Measurements from ENCODE around the gene DDX47. TPM values are rescaled to one million over a fixed set of nuclear protein-coding genes. Genes with fewer than 3 reads are reported as not detected.

The DDX47 gene
- total and polyA plus RNA-seq, 10 of the 15 experiments (the other 5 are each of a cell fraction or from before 2014, with no cell fraction given), result 84.8 to 266 (median 120) TPM

DNA sequence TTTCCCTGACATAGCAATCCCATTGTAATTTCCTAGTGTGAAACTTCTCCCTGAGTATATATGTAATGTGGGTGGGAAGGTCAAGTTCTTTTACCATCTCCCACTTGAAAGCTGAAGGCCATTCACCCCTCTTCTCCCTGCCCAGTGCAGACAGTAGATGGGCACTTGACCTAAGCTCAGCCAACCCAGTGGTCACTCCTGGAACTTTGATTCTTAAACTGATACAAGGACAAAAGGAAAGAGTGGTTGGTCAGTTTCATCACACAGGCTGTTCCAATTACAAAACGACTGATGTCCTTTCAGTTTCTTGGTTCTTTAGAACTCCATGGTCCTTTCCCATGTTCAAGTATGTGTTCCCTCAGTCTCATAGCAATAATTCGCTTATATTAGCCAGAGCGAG lies 36.1 kb upstream of the DDX47 start:
- DNase-seq (ENCODE audit: low read depth, low spot score), result no peak
- 67% methylated on average over 3 of the region's 3 CpGs for WGBS (ENCODE audit: insufficient coverage, insufficient replicate concordance, low lambda C conversion rate, missing lambda C conversion rate)
- CTCF ChIA-PET, result no interaction called here
- Histone ChIP-seq H3K4me1 (ENCODE audit: control insufficient read depth, insufficient read depth, low read length) (no peaks in the 10 kb centered on the region), H3K9me3 (replicated peaks; ENCODE audit: control insufficient read depth, insufficient read depth, low read length) (no peaks in the 10 kb centered on the region), H3K36me3 (ENCODE audit: control insufficient read depth in 2 of 2, insufficient read depth in 2 of 2, low read length in 1 of 2) (no peaks in the 10 kb centered on the region), H3K9ac (ENCODE audit: control insufficient read depth, insufficient read depth, low read length) (no peak overlapping the region), H3K4me3 (no peak overlapping the region), H3K79me2 (ENCODE audit: control insufficient read depth, insufficient read depth, low read length) (no peaks in the 10 kb centered on the region), H2AFZ (ENCODE audit: control insufficient read depth, low read depth, low read length) (no peak overlapping the region), H4K20me1 (ENCODE audit: control insufficient read depth, insufficient read depth) (no peaks in the 10 kb centered on the region), H3K27ac (ENCODE audit: control insufficient read depth, insufficient read depth) (no peak overlapping the region), H3K27me3 (replicated peaks in 1 of 2; ENCODE audit: control insufficient read depth in 2 of 2, insufficient read depth in 2 of 2, low read length in 1 of 2) (no peaks in the 10 kb centered on the region), H3K4me2 (ENCODE audit: control insufficient read depth, insufficient read depth) (no peak overlapping the region)
- RAD21 ChIA-PET (ENCODE audit: unreplicated experiment), result no interaction called here
- POLR2A ChIA-PET, result no interaction called here
- no peak for ATAC-seq
- intact Hi-C loops (cut with micrococcal nuclease; ENCODE audit: unreplicated experiment), result no loop called here
- in situ Hi-C loops (cut with MboI), result no loop called here
- no peak for FAIRE-seq
- BruUV-seq (replicated peaks), result no TSS peak
- SMC1A ChIA-PET (ENCODE audit: uncharacterized antibody, unreplicated experiment), result no interaction called here
- TF ChIP-seq MEF2A (IDR thresholded peaks at IDR 0.05; ENCODE audit: insufficient read depth, low read depth, low read length) (no peak), EZH2 (IDR thresholded peaks at IDR 0.05; ENCODE audit: borderline replicate concordance, control insufficient read depth, low read depth, low read length) (no peak)

DNA sequence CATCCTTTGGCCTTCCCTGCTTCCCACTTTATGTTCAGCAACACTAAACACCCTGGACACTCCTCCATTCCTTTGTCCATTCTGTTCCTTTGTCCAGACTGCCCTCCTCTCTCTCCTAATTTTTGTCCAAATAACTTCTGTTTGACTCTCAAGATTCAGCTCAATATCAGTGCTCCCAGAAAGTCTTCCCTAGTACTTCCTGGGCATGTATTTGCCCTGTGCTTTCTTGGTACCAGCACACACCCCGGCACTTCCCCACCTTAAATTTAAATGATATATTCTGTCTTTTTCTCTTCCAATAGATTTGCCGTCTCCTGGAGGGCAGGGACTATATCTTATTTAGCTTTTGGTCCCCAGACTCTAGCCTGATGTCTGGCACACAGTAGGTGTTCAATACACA lies 34.1 kb upstream of the DDX47 start:
- no peak overlapping the region for H3K27ac ChIP-seq (ENCODE audit: control insufficient read depth, insufficient read depth)
- intact Hi-C loops (cut with micrococcal nuclease; ENCODE audit: unreplicated experiment) (no loop called here), in situ Hi-C loops (cut with MboI) (no loop called here)
- TF ChIP-seq, protein P1, sequence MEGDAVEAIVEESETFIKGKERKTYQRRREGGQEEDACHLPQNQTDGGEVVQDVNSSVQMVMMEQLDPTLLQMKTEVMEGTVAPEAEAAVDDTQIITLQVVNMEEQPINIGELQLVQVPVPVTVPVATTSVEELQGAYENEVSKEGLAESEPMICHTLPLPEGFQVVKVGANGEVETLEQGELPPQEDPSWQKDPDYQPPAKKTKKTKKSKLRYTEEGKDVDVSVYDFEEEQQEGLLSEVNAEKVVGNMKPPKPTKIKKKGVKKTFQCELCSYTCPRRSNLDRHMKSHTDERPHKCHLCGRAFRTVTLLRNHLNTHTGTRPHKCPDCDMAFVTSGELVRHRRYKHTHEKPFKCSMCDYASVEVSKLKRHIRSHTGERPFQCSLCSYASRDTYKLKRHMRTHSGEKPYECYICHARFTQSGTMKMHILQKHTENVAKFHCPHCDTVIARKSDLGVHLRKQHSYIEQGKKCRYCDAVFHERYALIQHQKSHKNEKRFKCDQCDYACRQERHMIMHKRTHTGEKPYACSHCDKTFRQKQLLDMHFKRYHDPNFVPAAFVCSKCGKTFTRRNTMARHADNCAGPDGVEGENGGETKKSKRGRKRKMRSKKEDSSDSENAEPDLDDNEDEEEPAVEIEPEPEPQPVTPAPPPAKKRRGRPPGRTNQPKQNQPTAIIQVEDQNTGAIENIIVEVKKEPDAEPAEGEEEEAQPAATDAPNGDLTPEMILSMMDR (IDR thresholded peaks at IDR 0.05 in 2 of 3, conservative IDR thresholded peaks at IDR 0.05 in 1 of 3; ENCODE audit: control insufficient read depth in 2 of 3, extremely low read depth in 1 of 3, insufficient read depth in 1 of 3, low read depth in 3 of 3, low read length in 3 of 3), result no peak
- no peak for TF ChIP-seq HDAC2 (IDR thresholded peaks at IDR 0.05)
- no peak for TF ChIP-seq CREB1 (IDR thresholded peaks at IDR 0.05; ENCODE audit: low read depth)
- no peak for TF ChIP-seq ZNF24 (IDR thresholded peaks at IDR 0.05)
- TF ChIP-seq SMARCA5 (IDR thresholded peaks at IDR 0.05), result no peak
- TF ChIP-seq, protein P2, sequence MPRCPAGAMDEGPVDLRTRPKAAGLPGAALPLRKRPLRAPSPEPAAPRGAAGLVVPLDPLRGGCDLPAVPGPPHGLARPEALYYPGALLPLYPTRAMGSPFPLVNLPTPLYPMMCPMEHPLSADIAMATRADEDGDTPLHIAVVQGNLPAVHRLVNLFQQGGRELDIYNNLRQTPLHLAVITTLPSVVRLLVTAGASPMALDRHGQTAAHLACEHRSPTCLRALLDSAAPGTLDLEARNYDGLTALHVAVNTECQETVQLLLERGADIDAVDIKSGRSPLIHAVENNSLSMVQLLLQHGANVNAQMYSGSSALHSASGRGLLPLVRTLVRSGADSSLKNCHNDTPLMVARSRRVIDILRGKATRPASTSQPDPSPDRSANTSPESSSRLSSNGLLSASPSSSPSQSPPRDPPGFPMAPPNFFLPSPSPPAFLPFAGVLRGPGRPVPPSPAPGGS (IDR thresholded peaks at IDR 0.05; ENCODE audit: borderline replicate concordance, insufficient read depth, low read depth, low read length, poor library complexity, severe bottlenecking), result no peak
- no peak for TF ChIP-seq TCF12 (IDR thresholded peaks at IDR 0.05; ENCODE audit: low read depth, low read length)
- TF ChIP-seq RELA (IDR thresholded peaks at IDR 0.05; ENCODE audit: borderline replicate concordance, partially characterized antibody), result no peak
- TF ChIP-seq, protein P3, sequence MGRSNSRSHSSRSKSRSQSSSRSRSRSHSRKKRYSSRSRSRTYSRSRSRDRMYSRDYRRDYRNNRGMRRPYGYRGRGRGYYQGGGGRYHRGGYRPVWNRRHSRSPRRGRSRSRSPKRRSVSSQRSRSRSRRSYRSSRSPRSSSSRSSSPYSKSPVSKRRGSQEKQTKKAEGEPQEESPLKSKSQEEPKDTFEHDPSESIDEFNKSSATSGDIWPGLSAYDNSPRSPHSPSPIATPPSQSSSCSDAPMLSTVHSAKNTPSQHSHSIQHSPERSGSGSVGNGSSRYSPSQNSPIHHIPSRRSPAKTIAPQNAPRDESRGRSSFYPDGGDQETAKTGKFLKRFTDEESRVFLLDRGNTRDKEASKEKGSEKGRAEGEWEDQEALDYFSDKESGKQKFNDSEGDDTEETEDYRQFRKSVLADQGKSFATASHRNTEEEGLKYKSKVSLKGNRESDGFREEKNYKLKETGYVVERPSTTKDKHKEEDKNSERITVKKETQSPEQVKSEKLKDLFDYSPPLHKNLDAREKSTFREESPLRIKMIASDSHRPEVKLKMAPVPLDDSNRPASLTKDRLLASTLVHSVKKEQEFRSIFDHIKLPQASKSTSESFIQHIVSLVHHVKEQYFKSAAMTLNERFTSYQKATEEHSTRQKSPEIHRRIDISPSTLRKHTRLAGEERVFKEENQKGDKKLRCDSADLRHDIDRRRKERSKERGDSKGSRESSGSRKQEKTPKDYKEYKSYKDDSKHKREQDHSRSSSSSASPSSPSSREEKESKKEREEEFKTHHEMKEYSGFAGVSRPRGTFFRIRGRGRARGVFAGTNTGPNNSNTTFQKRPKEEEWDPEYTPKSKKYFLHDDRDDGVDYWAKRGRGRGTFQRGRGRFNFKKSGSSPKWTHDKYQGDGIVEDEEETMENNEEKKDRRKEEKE (IDR thresholded peaks at IDR 0.05), result no peak
- no peak for TF ChIP-seq GABPA (IDR thresholded peaks at IDR 0.05; ENCODE audit: low read depth)
- H3K27me3 ChIP-seq (replicated peaks in 1 of 2; ENCODE audit: control insufficient read depth in 2 of 2, insufficient read depth in 2 of 2, low read length in 1 of 2), result no peaks in the 10 kb centered on the region
- no peaks in the 10 kb centered on the region for H3K36me3 ChIP-seq (ENCODE audit: control insufficient read depth in 2 of 2, insufficient read depth in 2 of 2, low read length in 1 of 2)
- ChIA-PET SMC1A (ENCODE audit: uncharacterized antibody, unreplicated experiment) (interaction anchor here (0.7 kb wide), 1 partner anchor 698 kb away, joined by 3 read pairs; no protein-coding TSS in a partner anchor), CTCF (interaction anchor here (1.2 to 2.1 kb wide), 2 partner anchors 10 to 42 kb away, joined by 6 to 7 read pairs; no protein-coding TSS in a partner anchor), RAD21 (ENCODE audit: unreplicated experiment) (interaction anchor here (0.9 kb wide), 1 partner anchor 10 kb away, joined by 3 read pairs; no protein-coding TSS in a partner anchor), POLR2A (interaction anchor here (0.7 to 1.0 kb wide), 2 partner anchors 63 to 286 kb away, joined by 4 to 5 read pairs; no protein-coding TSS in a partner anchor)
- H3K9ac ChIP-seq (ENCODE audit: control insufficient read depth, insufficient read depth, low read length), result no peak overlapping the region
- ATAC-seq (no peak), FAIRE-seq (no peak), DNase-seq (ENCODE audit: low read depth, low spot score) (no peak)
- no peak overlapping the region for H3K4me2 ChIP-seq (ENCODE audit: control insufficient read depth, insufficient read depth)
- no peak overlapping the region for H2AFZ ChIP-seq (ENCODE audit: control insufficient read depth, low read depth, low read length)
- no peak overlapping the region for H3K4me3 ChIP-seq
- no peaks in the 10 kb centered on the region for H3K79me2 ChIP-seq (ENCODE audit: control insufficient read depth, insufficient read depth, low read length)
- BruUV-seq (replicated peaks), result no TSS peak
- H4K20me1 ChIP-seq (ENCODE audit: control insufficient read depth, insufficient read depth), result no peaks in the 10 kb centered on the region
- H3K4me1 ChIP-seq (ENCODE audit: control insufficient read depth, insufficient read depth, low read length), result no peaks in the 10 kb centered on the region
- WGBS (ENCODE audit: insufficient coverage, insufficient replicate concordance, low lambda C conversion rate, missing lambda C conversion rate), result 93% methylated on average over 2 of the region's 2 CpGs
- no peaks in the 10 kb centered on the region for H3K9me3 ChIP-seq (replicated peaks; ENCODE audit: control insufficient read depth, insufficient read depth, low read length)

All from GM12878 (cell line).